Measurements from ENCODE around the gene FAM210B.

FAM210B gene

GRCh38 chr20:56406910-56407309 lies 48.1 kb downstream of the FAM210B start:
- TF ChIP-seq FOXM1 (IDR thresholded peaks at IDR 0.05; ENCODE audit: borderline replicate concordance, low read depth) (no peak), MAX (IDR thresholded peaks at IDR 0.05) (no peak), ZBTB7A (IDR thresholded peaks at IDR 0.05; ENCODE audit: low read depth) (no peak), RAD21 (IDR thresholded peaks at IDR 0.05; ENCODE audit: low read depth) (no peak), EGR1 (IDR thresholded peaks at IDR 0.05) (no peak), TAF1 (IDR thresholded peaks at IDR 0.05; ENCODE audit: low read depth) (no peak), TCF12 (IDR thresholded peaks at IDR 0.05; ENCODE audit: low read depth) (no peak), CEBPB (IDR thresholded peaks at IDR 0.05) (no peak), YY1 (IDR thresholded peaks at IDR 0.05; ENCODE audit: low read depth) (no peak), NFIC (IDR thresholded peaks at IDR 0.05) (no peak), REST (IDR thresholded peaks at IDR 0.05; ENCODE audit: low read depth) (no peak), USF1 (IDR thresholded peaks at IDR 0.05) (no peak), TEAD4 (IDR thresholded peaks at IDR 0.05) (no peak), EP300 (IDR thresholded peaks at IDR 0.05; ENCODE audit: borderline replicate concordance) (no peak)

- TF ChIP-seq USF1 (IDR thresholded peaks at IDR 0.05) (no peak), NFIC (IDR thresholded peaks at IDR 0.05) (no peak), MAX (IDR thresholded peaks at IDR 0.05) (no peak), RAD21 (IDR thresholded peaks at IDR 0.05; ENCODE audit: low read depth) (no peak), ZBTB7A (IDR thresholded peaks at IDR 0.05; ENCODE audit: low read depth) (no peak), TEAD4 (IDR thresholded peaks at IDR 0.05) (no peak)
Observed at GRCh38 chr20:56409521-56409920, 50.7 kb downstream of the FAM210B start.

- no peak for TF ChIP-seq FOXM1 (IDR thresholded peaks at IDR 0.05; ENCODE audit: borderline replicate concordance, low read depth)
- no peak for TF ChIP-seq USF1 (IDR thresholded peaks at IDR 0.05)
- TF ChIP-seq ZBTB7A (IDR thresholded peaks at IDR 0.05; ENCODE audit: low read depth): no peak
- no peak for TF ChIP-seq EGR1 (IDR thresholded peaks at IDR 0.05)
- TF ChIP-seq REST (IDR thresholded peaks at IDR 0.05; ENCODE audit: low read depth): no peak
- TF ChIP-seq EP300 (IDR thresholded peaks at IDR 0.05; ENCODE audit: borderline replicate concordance): no peak
- TF ChIP-seq TEAD4 (IDR thresholded peaks at IDR 0.05): no peak
- no peak for TF ChIP-seq NFIC (IDR thresholded peaks at IDR 0.05)
- TF ChIP-seq MAX (IDR thresholded peaks at IDR 0.05): no peak
- TF ChIP-seq TCF12 (IDR thresholded peaks at IDR 0.05; ENCODE audit: low read depth): no peak
- TF ChIP-seq YY1 (IDR thresholded peaks at IDR 0.05; ENCODE audit: low read depth): no peak
- no peak for TF ChIP-seq TAF1 (IDR thresholded peaks at IDR 0.05; ENCODE audit: low read depth)
- TF ChIP-seq CREB1 (IDR thresholded peaks at IDR 0.05; ENCODE audit: low read depth): no peak
- TF ChIP-seq RAD21 (IDR thresholded peaks at IDR 0.05; ENCODE audit: low read depth): no peak
- no peak for TF ChIP-seq CEBPB (IDR thresholded peaks at IDR 0.05)
Observed at GRCh38 chr20:56409956-56410355, 51.2 kb downstream of the FAM210B start.

GRCh38 chr20:56411759-56412472 lies 53.1 kb downstream of the FAM210B start, which contains the start of gene CASS4:
CASS4 (plus strand) TSS chr20:56412260; CDS start chr20:56412459, 199 bp downstream.
- peak; percentile 50; the same call in 1 of the 2 replicates for TF ChIP-seq CEBPB (IDR thresholded peaks at IDR 0.05)
- no peak for TF ChIP-seq CREB1 (IDR thresholded peaks at IDR 0.05; ENCODE audit: low read depth)
- TF ChIP-seq RAD21 (IDR thresholded peaks at IDR 0.05; ENCODE audit: low read depth): no peak

- TF ChIP-seq EGR1 (IDR thresholded peaks at IDR 0.05) (no peak), YY1 (IDR thresholded peaks at IDR 0.05; ENCODE audit: low read depth) (no peak), TCF12 (IDR thresholded peaks at IDR 0.05; ENCODE audit: low read depth) (no peak), RAD21 (IDR thresholded peaks at IDR 0.05; ENCODE audit: low read depth) (no peak), CEBPB (IDR thresholded peaks at IDR 0.05) (no peak), MAX (IDR thresholded peaks at IDR 0.05) (no peak), EP300 (IDR thresholded peaks at IDR 0.05; ENCODE audit: borderline replicate concordance) (no peak), ZBTB7A (IDR thresholded peaks at IDR 0.05; ENCODE audit: low read depth) (no peak), FOXM1 (IDR thresholded peaks at IDR 0.05; ENCODE audit: borderline replicate concordance, low read depth) (no peak), NFIC (IDR thresholded peaks at IDR 0.05) (no peak), TAF1 (IDR thresholded peaks at IDR 0.05; ENCODE audit: low read depth) (no peak)
Observed at GRCh38 chr20:56412473-56412790, 53.7 kb downstream of the FAM210B start.

Measured in Ishikawa (cell line).